MM.1S (cell line): ENCODE results near the gene CARD16.

Source experiments
- DNase-seq: peaks from one replicate; pipeline ENCODE4 v3.0.0-alpha.2; 2015
- H2AFZ ChIP-seq: fragments of 300-600 bp; sonication (generic); 2 replicates; pipeline ENCODE4 v1.6.0; 2016; ENCODE audit warnings: antibody characterized with exemption, low read length
- H3F3A ChIP-seq: fragments of 300-600 bp; sonication (generic); 2 replicates; pipeline ENCODE4 v1.6.1; 2016; ENCODE audit warnings: mild to moderate bottlenecking, antibody characterized with exemption, low read length, moderate library complexity, mixed read lengths; ENCODE audit not compliant: insufficient read depth
- H3K27ac ChIP-seq: fragments of 300-600 bp; sonication (generic); 2 replicates; pipeline ENCODE4 v1.5.1; 2016; ENCODE audit warnings: mild to moderate bottlenecking, low read length
- H3K27me3 ChIP-seq: fragments of 300-600 bp; sonication (generic); replicated peaks from 2 replicates; pipeline ENCODE4 v1.6.0; 2016; ENCODE audit warnings: low read length; ENCODE audit not compliant: insufficient read depth
- H3K36me3 ChIP-seq: fragments of 300-600 bp; sonication (generic); replicated peaks from 2 replicates; pipeline ENCODE4 v1.6.1; 2016; ENCODE audit warnings: mild to moderate bottlenecking, low read length, mixed read lengths; ENCODE audit not compliant: insufficient read depth
- H3K4me1 ChIP-seq: fragments of 300-600 bp; sonication (generic); 2 replicates; pipeline ENCODE4 v1.6.1; 2016; ENCODE audit warnings: low read length, mixed read lengths
- H3K4me2 ChIP-seq: fragments of 300-600 bp; sonication (generic); 2 replicates; pipeline ENCODE4 v1.6.0; 2016; ENCODE audit warnings: low read depth, low read length
- H3K4me3 ChIP-seq: fragments of 300-600 bp; sonication (generic); 2 replicates; pipeline ENCODE4 v1.5.1; 2016; ENCODE audit warnings: low read length, mixed read lengths
- H3K79me2 ChIP-seq: fragments of 300-600 bp; sonication (generic); 2 replicates; pipeline ENCODE4 v1.6.1; 2016; ENCODE audit warnings: mixed run types, low read length, mixed read lengths
- H3K9ac ChIP-seq: fragments of 300-600 bp; sonication (generic); 2 replicates; pipeline ENCODE4 v1.6.1; 2016; ENCODE audit warnings: low read length, mixed read lengths
- H3K9me2 ChIP-seq: fragments of 300-600 bp; sonication (generic); replicated peaks from 2 replicates; pipeline ENCODE4 v1.6.1; 2016; ENCODE audit warnings: mild to moderate bottlenecking, low read length, mixed read lengths; ENCODE audit not compliant: insufficient read depth
- H3K9me3 ChIP-seq: fragments of 300-600 bp; sonication (generic); replicated peaks from 2 replicates; pipeline ENCODE4 v1.6.1; 2016; ENCODE audit warnings: mild to moderate bottlenecking, low read length, mixed read lengths; ENCODE audit not compliant: insufficient read depth
- H4K20me1 ChIP-seq: fragments of 300-600 bp; sonication (generic); 2 replicates; pipeline ENCODE4 v1.6.1; 2016; ENCODE audit warnings: mild to moderate bottlenecking, low read length, moderate library complexity, mixed read lengths; ENCODE audit not compliant: insufficient read depth
- CTCF ChIP-seq: fragments of 300-600 bp; sonication (generic); IDR thresholded peaks from 2 replicates; pipeline ENCODE4 v1.5.1; 2016; ENCODE audit warnings: antibody characterized with exemption, low read length, mixed read lengths
- EZH2 ChIP-seq: fragments of 300-600 bp; sonication (generic); optimal IDR thresholded peaks from 2 replicates; pipeline ENCODE3; 2017; ENCODE audit warnings: low read depth, mild to moderate bottlenecking, antibody characterized with exemption, low read length, mixed read lengths
- EZH2phosphoT487 ChIP-seq: fragments of 300-600 bp; sonication (generic); IDR thresholded peaks from 2 replicates; pipeline ENCODE4 v1.6.1; 2018; ENCODE audit warnings: antibody characterized with exemption, low read length

CARD16 gene

DNA sequence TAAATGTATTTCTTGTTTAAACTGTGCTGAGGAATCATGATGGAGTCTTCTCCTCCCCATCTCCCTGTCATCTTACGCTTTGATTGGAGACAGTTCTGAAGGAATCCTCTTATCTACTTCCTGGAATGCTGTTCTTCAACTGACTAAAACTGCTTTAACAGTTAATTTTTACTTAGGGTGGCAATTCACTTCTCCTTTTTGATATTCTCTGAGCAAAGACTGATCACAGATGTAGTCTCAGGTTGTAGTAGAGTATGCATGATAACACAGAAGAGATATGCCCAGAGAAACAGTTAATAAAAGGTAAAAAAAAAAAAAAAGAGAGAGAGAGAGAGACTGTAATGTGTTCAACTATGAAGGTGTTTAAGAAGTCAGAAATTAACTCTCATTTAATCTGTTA lies 20.7 kb downstream of the CARD16 start:
- no peaks in the 10 kb centered on the region for H3K4me1 ChIP-seq
- no peak overlapping the region for H2AFZ ChIP-seq
- no peaks in the 10 kb centered on the region for H3K27me3 ChIP-seq
- peaks cover 10% of the 10 kb centered on the region; the same call in 1 of the 2 replicates for H3K36me3 ChIP-seq
- no peaks in the 10 kb centered on the region for H3F3A ChIP-seq
- TF ChIP-seq EZH2, result no peak
- TF ChIP-seq EZH2phosphoT487, result no peak
- no peak for TF ChIP-seq CTCF
- H3K9me2 ChIP-seq, result no peaks in the 10 kb centered on the region
- H3K4me2 ChIP-seq, result no peak overlapping the region
- H4K20me1 ChIP-seq, result no peaks in the 10 kb centered on the region
- no peak for DNase-seq
- H3K4me3 ChIP-seq, result no peak overlapping the region
- no peak overlapping the region for H3K9ac ChIP-seq
- H3K79me2 ChIP-seq, result no peaks in the 10 kb centered on the region
- H3K27ac ChIP-seq, result no peak overlapping the region
- H3K9me3 ChIP-seq, result no peaks in the 10 kb centered on the region

GRCh38 chr11:105023003-105023402 lies 22.1 kb downstream of the CARD16 start, which contains the start of gene CASP5:
Gene CASP5 (minus strand): TSS chr11:105023168. CDS start chr11:105023136, 32 bp downstream.
- Histone ChIP-seq H3K4me2 (no peak within 1 kb of the TSS), H3K9me2 (no peaks in the 10 kb centered on the region), H3K36me3 (0 out of 2 replicates have a peak, but pooled peaks cover 2% of the 10 kb centered on the region), H3K27me3 (no peaks in the 10 kb centered on the region), H3K27ac (no peak within 1 kb of the TSS), H2AFZ (no peak within 1 kb of the TSS), H3K4me1 (no peaks in the 10 kb centered on the region), H3K9me3 (no peaks in the 10 kb centered on the region), H3K79me2 (no peaks in the 10 kb centered on the region), H3K4me3 (no peak within 1 kb of the TSS), H3F3A (no peaks in the 10 kb centered on the region), H3K9ac (no peak within 1 kb of the TSS), H4K20me1 (no peaks in the 10 kb centered on the region)
- TF ChIP-seq CTCF (no peak), EZH2phosphoT487 (no peak)
- DNase-seq, result no peak

DNA sequence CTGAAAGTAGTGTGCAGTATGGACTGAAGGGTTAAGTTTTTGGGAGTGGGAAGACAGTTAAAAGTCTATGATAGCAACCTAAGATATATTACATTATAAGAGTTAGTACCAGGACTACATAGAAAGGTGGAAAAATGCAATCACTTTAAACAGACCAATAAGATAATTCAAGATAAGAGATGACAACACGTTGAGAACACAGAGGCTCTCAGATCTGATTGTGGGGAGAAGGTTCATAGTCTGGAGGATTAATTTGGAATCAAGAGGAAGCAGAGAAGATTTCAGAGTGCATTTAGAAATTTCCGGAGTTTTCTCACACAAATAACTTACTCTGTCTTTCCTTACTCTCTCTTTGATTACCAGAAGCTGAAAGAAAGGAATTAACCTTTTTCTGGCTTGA lies 22.6 kb downstream of the CARD16 start:
- H3K4me3 ChIP-seq, result no peak overlapping the region
- no peaks in the 10 kb centered on the region for H3K27me3 ChIP-seq
- no peaks in the 10 kb centered on the region for H3K4me1 ChIP-seq
- H3K9me2 ChIP-seq, result no peaks in the 10 kb centered on the region
- H3K9me3 ChIP-seq, result no peaks in the 10 kb centered on the region
- no peak overlapping the region for H3K27ac ChIP-seq
- no peak for DNase-seq
- no peaks in the 10 kb centered on the region for H3K79me2 ChIP-seq
- H3K9ac ChIP-seq, result no peak overlapping the region
- no peaks in the 10 kb centered on the region for H4K20me1 ChIP-seq
- no peak overlapping the region for H2AFZ ChIP-seq
- 0 out of 2 replicates have a peak, but pooled peaks cover 2% of the 10 kb centered on the region for H3K36me3 ChIP-seq
- TF ChIP-seq EZH2phosphoT487 (no peak), EZH2 (no peak), CTCF (no peak)
- H3K4me2 ChIP-seq, result no peak overlapping the region
- no peaks in the 10 kb centered on the region for H3F3A ChIP-seq
